ENCODE results near the gene PLEKHG4B.
"Not testable (repeated sequence)": the region's sequence is repeated elsewhere in the genome, so short reads cannot be mapped to it uniquely, and the experiment has no call there.

Gene PLEKHG4B

DNA sequence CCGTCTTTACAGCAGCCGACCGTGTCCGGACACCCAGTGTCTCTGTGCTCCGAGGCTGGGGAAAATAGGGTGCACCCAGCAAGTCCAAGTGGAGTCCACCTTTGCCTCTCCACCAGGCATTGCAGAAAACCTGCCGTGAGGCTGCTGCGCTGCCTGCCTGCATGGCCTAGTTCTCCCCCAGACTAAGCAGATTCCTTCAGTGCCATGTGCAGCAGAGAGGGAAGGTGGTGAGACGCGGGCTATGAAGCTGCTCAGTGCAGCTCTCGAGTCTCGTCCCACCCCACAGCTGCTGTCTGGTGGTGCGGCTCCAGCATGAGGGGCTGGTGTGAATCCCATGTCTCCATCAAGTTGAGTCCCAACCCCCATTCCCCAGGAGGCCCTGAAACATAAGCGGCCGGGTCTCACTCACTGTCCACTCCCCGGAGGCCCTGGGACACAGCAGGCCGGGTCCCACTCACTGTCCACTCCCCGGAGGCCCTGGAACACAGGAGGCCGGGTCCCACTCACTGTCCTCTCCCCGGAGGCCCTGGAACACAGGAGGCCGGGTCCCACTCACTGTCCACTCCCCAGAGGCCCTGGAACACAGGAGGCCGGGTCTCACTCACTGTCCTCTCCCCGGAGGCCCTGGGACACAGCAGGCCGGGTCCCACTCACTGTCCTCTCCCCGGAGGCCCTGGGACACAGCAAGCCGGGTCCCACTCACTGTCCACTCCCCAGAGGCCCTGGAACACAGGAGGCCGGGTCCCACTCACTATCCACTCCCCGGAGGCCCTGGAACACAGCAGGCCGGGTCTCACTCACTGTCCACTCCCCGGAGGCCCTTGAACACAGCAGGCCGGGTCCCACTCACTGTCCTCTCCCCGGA lies 19.4 kb upstream of the PLEKHG4B start:
- H3K36me3 Mint-ChIP-seq (ENCODE audit: low read depth); H3K4me3 Mint-ChIP-seq; H3K27me3 Mint-ChIP-seq (ENCODE audit: low read depth); H3K9me3 Mint-ChIP-seq; H3K27ac Mint-ChIP-seq; H3K4me1 Mint-ChIP-seq (ENCODE audit: low read depth): not testable (repeated sequence)

GRCh38 chr5:73181-73447 lies 18.9 kb upstream of the PLEKHG4B start:
- not testable (repeated sequence) for H3K9me3 Mint-ChIP-seq

GRCh38 chr5:73768-74502 lies 18.0 kb upstream of the PLEKHG4B start:
- H3K9me3 Mint-ChIP-seq = no peaks in the 10 kb centered on the region

More at GRCh38 chr5:73181-73447, 18.9 kb upstream of the PLEKHG4B start:
- H3K27me3 Mint-ChIP-seq (ENCODE audit: low read depth); H3K4me1 Mint-ChIP-seq (ENCODE audit: low read depth); H3K36me3 Mint-ChIP-seq (ENCODE audit: low read depth); H3K27ac Mint-ChIP-seq; H3K4me3 Mint-ChIP-seq: not testable (repeated sequence)

DNA sequence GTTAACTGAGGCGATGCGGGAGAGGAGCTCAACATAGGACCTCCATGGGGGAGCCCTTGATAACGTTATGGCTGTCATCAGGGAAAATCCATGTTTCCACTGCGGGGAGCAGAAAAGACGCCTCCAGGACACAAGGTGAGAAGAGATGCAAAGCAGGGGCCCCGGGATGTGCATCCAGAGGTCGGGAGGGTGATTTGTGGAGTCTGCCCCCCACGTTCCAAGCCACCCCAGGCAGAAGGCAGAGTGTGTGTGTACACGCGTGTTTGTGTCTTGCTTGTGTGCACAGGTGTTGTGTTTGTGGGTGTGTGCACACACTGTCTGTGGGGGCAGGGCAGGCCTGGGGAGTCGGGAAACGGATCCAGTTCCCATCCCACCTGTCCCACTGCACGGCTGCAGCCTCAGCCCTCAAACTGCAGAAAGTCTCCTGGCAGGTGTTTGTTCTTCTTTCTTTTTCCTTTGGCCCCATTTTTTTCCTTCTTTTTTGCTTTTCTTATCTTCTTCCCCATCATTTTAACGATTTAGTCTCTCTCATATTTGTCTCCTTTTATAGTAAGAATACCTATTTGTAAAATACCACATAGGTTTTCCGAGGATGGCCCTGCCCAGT lies 17.4 kb upstream of the PLEKHG4B start:
- Mint-ChIP-seq H3K27ac (no peak overlapping the region), H3K4me3 (no peak overlapping the region), H3K27me3 (ENCODE audit: low read depth) (no peaks in the 10 kb centered on the region), H3K9me3 (no peaks in the 10 kb centered on the region), H3K4me1 (ENCODE audit: low read depth) (no peaks in the 10 kb centered on the region), H3K36me3 (ENCODE audit: low read depth) (no peaks in the 10 kb centered on the region)

More at GRCh38 chr5:73768-74502, 18.0 kb upstream of the PLEKHG4B start:
- Mint-ChIP-seq H3K36me3 (ENCODE audit: low read depth) (no peaks in the 10 kb centered on the region), H3K4me1 (ENCODE audit: low read depth) (no peaks in the 10 kb centered on the region), H3K27ac (no peak overlapping the region), H3K4me3 (no peak overlapping the region), H3K27me3 (ENCODE audit: low read depth) (no peaks in the 10 kb centered on the region)

GRCh38 chr5:75331-76320 lies 16.3 kb upstream of the PLEKHG4B start:
- Mint-ChIP-seq H3K27me3 (ENCODE audit: low read depth) (no peaks in the 10 kb centered on the region), H3K9me3 (no peaks in the 10 kb centered on the region), H3K4me1 (ENCODE audit: low read depth) (no peaks in the 10 kb centered on the region), H3K36me3 (ENCODE audit: low read depth) (no peaks in the 10 kb centered on the region), H3K4me3 (no peak overlapping the region), H3K27ac (no peak overlapping the region)

DNA sequence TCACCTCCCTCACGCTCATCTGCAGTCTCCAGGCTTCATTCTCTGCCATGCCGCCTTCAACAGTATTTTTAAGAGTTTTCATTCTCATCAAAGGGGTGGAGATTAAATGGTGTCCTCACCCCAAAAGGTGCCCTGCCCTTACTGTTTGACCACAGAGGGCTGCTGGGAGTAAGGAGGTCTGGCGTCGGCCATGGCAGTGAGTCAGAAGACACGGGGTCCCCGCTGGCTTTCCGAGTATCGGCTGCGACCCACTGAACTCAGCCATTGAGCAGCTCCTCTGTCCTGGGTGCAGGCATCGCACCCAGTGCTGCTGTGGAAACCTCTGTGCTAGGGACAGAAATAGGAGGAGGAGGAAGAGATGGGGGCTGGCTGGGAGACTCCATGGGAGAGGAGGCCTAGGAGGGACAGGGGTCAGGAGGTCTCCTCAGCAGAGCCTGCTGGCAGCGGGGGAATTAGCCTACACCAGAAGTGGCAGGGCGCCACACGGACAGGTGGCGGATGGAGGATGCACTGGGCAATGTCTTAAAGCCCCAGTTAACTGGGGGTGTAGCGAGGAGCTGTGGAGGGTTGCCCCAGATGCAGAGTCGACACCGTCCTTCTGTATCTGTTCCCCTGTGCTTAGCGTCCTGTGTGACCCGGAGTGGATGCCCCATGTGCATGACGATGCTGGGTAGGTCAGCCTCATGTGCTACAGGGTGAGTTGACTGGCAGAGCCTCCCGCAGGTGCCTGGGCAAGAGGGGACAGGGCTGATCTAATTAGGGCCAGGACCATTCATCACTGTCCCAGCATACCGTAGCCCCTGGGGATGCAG lies 15.4 kb upstream of the PLEKHG4B start:
- Mint-ChIP-seq H3K4me1 (ENCODE audit: low read depth) (no peaks in the 10 kb centered on the region), H3K36me3 (ENCODE audit: low read depth) (no peaks in the 10 kb centered on the region), H3K9me3 (no peaks in the 10 kb centered on the region), H3K27me3 (ENCODE audit: low read depth) (no peaks in the 10 kb centered on the region), H3K4me3 (no peak overlapping the region), H3K27ac (no peak overlapping the region)

- H3K9me3 Mint-ChIP-seq = no peaks in the 10 kb centered on the region
- no peaks in the 10 kb centered on the region for H3K27me3 Mint-ChIP-seq (ENCODE audit: low read depth)
- no peak overlapping the region for H3K27ac Mint-ChIP-seq
- H3K4me1 Mint-ChIP-seq (ENCODE audit: low read depth) = no peaks in the 10 kb centered on the region
- no peak overlapping the region for H3K4me3 Mint-ChIP-seq
- H3K36me3 Mint-ChIP-seq (ENCODE audit: low read depth) = no peaks in the 10 kb centered on the region
Measured at GRCh38 chr5:77170-77501, 14.8 kb upstream of the PLEKHG4B start.

DNA sequence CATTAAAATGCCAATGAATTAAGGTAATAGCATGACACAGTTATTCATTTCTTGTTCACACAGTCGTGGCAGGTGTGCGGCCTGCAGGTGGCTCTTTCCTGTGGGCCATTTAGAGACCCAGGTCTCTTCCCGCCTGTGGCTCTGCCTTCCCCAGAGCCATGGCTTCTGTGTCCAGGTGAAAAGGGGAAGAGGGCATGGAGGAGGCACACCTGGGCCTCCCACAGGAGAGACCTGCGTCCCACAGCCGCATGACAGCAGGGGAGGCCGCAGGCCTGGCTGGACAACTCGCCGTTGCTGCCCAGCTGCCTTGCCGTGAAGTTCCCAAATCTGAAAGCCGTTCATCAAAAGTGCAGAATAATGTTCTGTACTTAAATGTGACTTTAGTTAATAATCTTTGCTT lies 14.4 kb upstream of the PLEKHG4B start:
- Mint-ChIP-seq H3K9me3 (no peaks in the 10 kb centered on the region), H3K36me3 (ENCODE audit: low read depth) (no peaks in the 10 kb centered on the region), H3K4me3 (no peak overlapping the region), H3K27me3 (ENCODE audit: low read depth) (no peaks in the 10 kb centered on the region), H3K27ac (no peak overlapping the region), H3K4me1 (ENCODE audit: low read depth) (no peaks in the 10 kb centered on the region)

DNA sequence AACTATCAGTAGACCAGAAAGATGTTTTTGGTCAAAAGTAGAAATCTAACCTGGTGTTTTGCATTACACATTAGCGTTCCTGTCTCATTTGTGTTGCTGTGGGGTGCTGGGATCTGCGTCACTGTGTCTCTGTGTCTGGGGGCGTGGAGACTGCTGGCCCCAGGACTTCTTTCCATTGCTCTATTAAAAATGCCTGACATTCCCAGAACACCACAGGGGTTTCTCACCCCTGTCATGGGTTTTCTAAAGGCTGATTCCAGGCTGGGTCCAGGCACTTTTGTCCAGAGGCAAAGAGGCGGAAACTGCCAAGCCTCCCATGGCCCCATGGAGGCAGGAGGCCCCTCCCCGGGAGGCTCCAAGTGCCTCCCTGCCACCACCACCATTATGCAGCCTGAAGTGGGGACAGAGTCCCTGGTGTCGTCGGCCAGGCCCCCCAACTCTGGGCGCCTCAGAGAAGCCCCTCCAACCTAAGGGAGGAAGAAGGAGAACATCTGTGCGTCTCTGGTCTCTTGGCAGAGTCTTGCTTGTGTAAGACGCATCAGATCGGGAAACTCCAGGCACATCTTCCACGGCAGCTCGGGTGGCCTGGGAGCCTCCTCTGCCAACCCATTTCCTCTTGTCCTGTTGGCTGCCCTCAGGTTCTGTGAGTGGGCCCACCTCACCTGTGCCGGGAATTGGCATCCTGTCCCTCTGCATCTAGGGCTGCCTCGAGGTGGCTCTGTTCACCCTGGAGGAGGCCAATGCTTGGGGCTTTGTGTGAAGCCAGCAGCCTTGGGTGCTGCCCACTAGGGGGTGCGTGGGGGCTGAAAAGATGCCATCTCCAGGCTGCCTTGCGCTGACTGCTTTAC lies 13.8 kb upstream of the PLEKHG4B start:
- Mint-ChIP-seq H3K27me3 (ENCODE audit: low read depth) (no peaks in the 10 kb centered on the region), H3K36me3 (ENCODE audit: low read depth) (peaks cover 2% of the 10 kb centered on the region), H3K4me3 (no peak overlapping the region), H3K9me3 (peaks cover 5% of the 10 kb centered on the region), H3K27ac (no peak overlapping the region), H3K4me1 (ENCODE audit: low read depth) (no peaks in the 10 kb centered on the region)

DNA sequence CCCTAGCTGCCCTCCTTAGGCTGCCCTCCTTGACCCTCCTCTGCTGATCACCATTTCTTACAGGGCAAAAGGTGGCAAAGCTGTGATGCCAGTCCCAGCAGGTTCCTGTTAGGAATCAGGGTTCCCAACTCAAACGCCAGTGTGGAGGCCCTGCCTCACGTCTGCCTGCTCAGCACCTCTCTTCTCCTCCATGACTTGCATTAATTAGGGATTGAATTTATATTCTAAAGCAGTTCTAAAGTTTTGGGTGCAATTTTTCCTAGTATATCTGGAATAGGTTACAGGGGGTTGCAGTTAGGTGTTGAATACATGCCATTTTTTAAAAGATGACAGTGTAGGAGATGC lies 13.2 kb upstream of the PLEKHG4B start:
- H3K4me3 Mint-ChIP-seq = no peak overlapping the region
- no peaks in the 10 kb centered on the region for H3K4me1 Mint-ChIP-seq (ENCODE audit: low read depth)
- H3K27me3 Mint-ChIP-seq (ENCODE audit: low read depth) = no peaks in the 10 kb centered on the region
- H3K9me3 Mint-ChIP-seq = peaks cover 5% of the 10 kb centered on the region
- H3K27ac Mint-ChIP-seq = no peak overlapping the region
- peaks cover 2% of the 10 kb centered on the region for H3K36me3 Mint-ChIP-seq (ENCODE audit: low read depth)

DNA sequence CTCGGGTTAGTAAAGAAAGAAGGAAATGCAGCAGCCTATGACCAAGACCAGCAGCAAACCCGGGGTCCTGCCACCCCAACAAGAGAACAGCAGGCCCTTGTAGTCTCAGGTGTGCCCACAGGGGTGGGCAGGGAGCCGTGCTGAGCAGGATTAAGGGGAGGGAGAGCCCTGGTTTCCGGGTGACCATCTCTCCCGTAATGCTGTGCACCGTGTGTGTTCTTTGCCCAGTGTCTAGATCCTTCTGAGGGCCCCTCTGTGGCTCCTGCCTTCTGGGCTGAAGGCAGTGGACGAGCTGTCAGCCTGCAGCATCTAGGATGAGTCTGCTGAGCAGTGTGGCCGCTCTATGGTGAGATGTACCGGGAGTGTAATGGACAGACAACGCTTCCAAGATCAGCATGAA lies 12.7 kb upstream of the PLEKHG4B start:
- Mint-ChIP-seq H3K9me3 (peaks cover 5% of the 10 kb centered on the region), H3K27ac (no peak overlapping the region), H3K4me1 (ENCODE audit: low read depth) (no peaks in the 10 kb centered on the region), H3K27me3 (ENCODE audit: low read depth) (no peaks in the 10 kb centered on the region), H3K4me3 (no peak overlapping the region), H3K36me3 (ENCODE audit: low read depth) (peaks cover 2% of the 10 kb centered on the region)

DNA sequence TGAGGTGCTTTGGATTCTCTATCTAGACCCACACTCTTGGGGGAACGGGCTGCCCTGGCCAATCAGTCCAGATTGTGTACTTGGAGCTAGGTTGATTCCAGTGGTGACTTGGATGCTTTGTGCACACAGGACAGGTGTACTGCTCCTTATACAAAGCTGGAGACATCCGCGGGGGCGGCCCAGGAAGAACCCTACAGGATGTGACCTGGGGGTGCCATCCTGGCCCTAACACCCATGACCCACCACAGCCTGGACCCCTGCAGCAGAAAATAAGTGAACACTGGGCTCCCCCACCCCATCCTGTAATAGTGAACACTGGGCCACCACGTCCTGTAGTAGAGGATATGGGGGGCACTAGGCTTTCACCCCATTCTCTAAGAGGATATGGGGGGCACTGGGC lies 12.1 kb upstream of the PLEKHG4B start:
- peaks cover 5% of the 10 kb centered on the region for H3K9me3 Mint-ChIP-seq
- H3K36me3 Mint-ChIP-seq (ENCODE audit: low read depth) = peaks cover 2% of the 10 kb centered on the region
- no peak overlapping the region for H3K4me3 Mint-ChIP-seq
- H3K27me3 Mint-ChIP-seq (ENCODE audit: low read depth) = no peaks in the 10 kb centered on the region
- H3K4me1 Mint-ChIP-seq (ENCODE audit: low read depth) = no peaks in the 10 kb centered on the region
- H3K27ac Mint-ChIP-seq = no peak overlapping the region

DNA sequence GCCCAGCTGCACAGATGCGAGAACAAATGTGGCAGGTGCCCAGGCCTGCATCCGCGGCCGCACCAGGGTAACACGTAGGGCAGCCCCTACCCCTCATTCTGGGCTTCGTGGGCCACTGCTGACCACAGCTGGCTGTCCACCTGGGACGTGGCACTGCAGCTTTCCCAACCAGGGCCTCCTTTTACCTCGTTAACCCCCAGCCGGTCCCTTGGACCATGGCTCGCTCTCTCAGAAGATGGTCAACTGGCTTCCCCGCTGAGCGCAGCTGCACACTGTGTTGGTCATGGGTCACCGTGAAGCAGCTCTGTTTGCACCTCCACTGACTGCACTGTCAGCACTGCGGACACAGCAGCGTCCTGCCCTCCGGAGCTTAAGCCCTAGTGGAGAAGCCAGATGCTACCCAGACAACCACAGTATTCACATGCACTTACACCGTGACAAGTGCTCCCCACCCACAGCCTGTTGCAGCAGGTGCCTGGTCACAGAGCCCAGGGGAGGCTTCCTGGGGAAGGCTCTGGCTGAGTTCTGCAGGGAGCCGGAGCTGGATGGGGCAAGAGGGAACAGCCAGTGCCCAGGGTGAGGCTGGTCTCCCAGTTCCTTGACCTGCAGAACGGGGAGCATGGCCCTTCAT lies 10.5 kb upstream of the PLEKHG4B start:
- no peaks in the 10 kb centered on the region for H3K4me1 Mint-ChIP-seq (ENCODE audit: low read depth)
- no peaks in the 10 kb centered on the region for H3K27me3 Mint-ChIP-seq (ENCODE audit: low read depth)
- no peak overlapping the region for H3K27ac Mint-ChIP-seq
- peaks cover 2% of the 10 kb centered on the region for H3K36me3 Mint-ChIP-seq (ENCODE audit: low read depth)
- peaks cover 5% of the 10 kb centered on the region for H3K9me3 Mint-ChIP-seq
- no peak overlapping the region for H3K4me3 Mint-ChIP-seq
